ENCODE measurements around the gene MAPKAP1. TPM values are rescaled to one million over a fixed set of nuclear protein-coding genes. Genes with fewer than 3 reads are reported as not detected.
A peak's percentile ranks its signal among the peaks of the same experiment; 100 is the strongest.

Gene MAPKAP1
- total and polyA plus RNA-seq, 2 experiments from 2014 or later = 68.5 to 74.5 TPM

- H2AFZ ChIP-seq = no peak overlapping the region
- H3K9ac ChIP-seq = no peak overlapping the region
- TF ChIP-seq EZH2phosphoT487 (IDR thresholded peaks at IDR 0.05; ENCODE audit: insufficient read depth, low read depth) (no peak), EZH2 (IDR thresholded peaks at IDR 0.05; ENCODE audit: insufficient read depth, poor library complexity, severe bottlenecking) (no peak)
- H4K20me1 ChIP-seq (ENCODE audit: insufficient read depth) = no peaks in the 10 kb centered on the region
- H3K9me3 ChIP-seq (ENCODE audit: low read depth) = no peaks in the 10 kb centered on the region
- H3K36me3 ChIP-seq (ENCODE audit: low read depth) = no peaks in the 10 kb centered on the region
- H3K9me2 ChIP-seq (ENCODE audit: insufficient read depth) = no peaks in the 10 kb centered on the region
- H3K27me3 ChIP-seq (replicated peaks; ENCODE audit: insufficient read depth) = no peaks in the 10 kb centered on the region
- H3K79me2 ChIP-seq (ENCODE audit: insufficient read depth) = peaks cover 16% of the 10 kb centered on the region
- DNase-seq = peak; percentile 85
- no peak overlapping the region for H3K4me3 ChIP-seq
- in situ Hi-C loops (cut with MboI) = no loop called here
- H3F3A ChIP-seq (ENCODE audit: insufficient read depth) = peaks cover 28% of the 10 kb centered on the region
- WGBS, 2 experiments (ENCODE audit: low coverage in 1 of 2, low lambda C conversion rate in 2 of 2, missing lambda C conversion rate in 2 of 2) = 9 to 17% methylated on average over 5 of the region's 5 CpGs
- H3K4me1 ChIP-seq (ENCODE audit: insufficient read depth) = peaks cover 25% of the 10 kb centered on the region
- H3K4me2 ChIP-seq (ENCODE audit: unreplicated experiment) = peak overlapping the region; percentile 69
- H3K27ac ChIP-seq = peak overlapping the region; percentile 62; the same call in 1 of the 2 replicates
Observed at GRCh38 chr9:125743682-125744428, 36.8 kb upstream of the MAPKAP1 start.

GRCh38 chr9:125742657-125743056, 35.6 kb upstream of the MAPKAP1 start:
- peaks cover 28% of the 10 kb centered on the region for H3F3A ChIP-seq (ENCODE audit: insufficient read depth)
- no peaks in the 10 kb centered on the region for H3K36me3 ChIP-seq (ENCODE audit: low read depth)
- H4K20me1 ChIP-seq (ENCODE audit: insufficient read depth) = no peaks in the 10 kb centered on the region
- no peaks in the 10 kb centered on the region for H3K9me3 ChIP-seq (ENCODE audit: low read depth)
- no peak overlapping the region for H3K9ac ChIP-seq
- H3K79me2 ChIP-seq (ENCODE audit: insufficient read depth) = peaks cover 4% of the 10 kb centered on the region
- DNase-seq = no peak
- H3K27ac ChIP-seq = no peak overlapping the region
- WGBS, 2 experiments (ENCODE audit: low coverage in 1 of 2, low lambda C conversion rate in 2 of 2, missing lambda C conversion rate in 2 of 2) = 95 to 98% methylated on average over 3 of the region's 3 CpGs
- H3K4me3 ChIP-seq = no peak overlapping the region
- no peak overlapping the region for H3K4me2 ChIP-seq (ENCODE audit: unreplicated experiment)
- no peaks in the 10 kb centered on the region for H3K27me3 ChIP-seq (replicated peaks; ENCODE audit: insufficient read depth)
- no peak overlapping the region for H2AFZ ChIP-seq
- in situ Hi-C loops (cut with MboI) = no loop called here
- TF ChIP-seq EZH2 (IDR thresholded peaks at IDR 0.05; ENCODE audit: insufficient read depth, poor library complexity, severe bottlenecking) = no peak
- TF ChIP-seq EZH2phosphoT487 (IDR thresholded peaks at IDR 0.05; ENCODE audit: insufficient read depth, low read depth) = no peak
- H3K9me2 ChIP-seq (ENCODE audit: insufficient read depth) = no peaks in the 10 kb centered on the region
- peaks cover 25% of the 10 kb centered on the region for H3K4me1 ChIP-seq (ENCODE audit: insufficient read depth)

GRCh38 chr9:125739436-125739835, 32.4 kb upstream of the MAPKAP1 start:
- 83 to 84% methylated on average over 3 of the region's 3 CpGs for WGBS, 2 experiments (ENCODE audit: low coverage in 1 of 2, low lambda C conversion rate in 2 of 2, missing lambda C conversion rate in 2 of 2)
- H3K79me2 ChIP-seq (ENCODE audit: insufficient read depth) = no peaks in the 10 kb centered on the region
- H3F3A ChIP-seq (ENCODE audit: insufficient read depth) = peaks cover 14% of the 10 kb centered on the region
- in situ Hi-C loops (cut with MboI) = no loop called here
- no peaks in the 10 kb centered on the region for H3K27me3 ChIP-seq (replicated peaks; ENCODE audit: insufficient read depth)
- H3K9me2 ChIP-seq (ENCODE audit: insufficient read depth) = no peaks in the 10 kb centered on the region
- H3K27ac ChIP-seq = no peak overlapping the region
- H3K36me3 ChIP-seq (ENCODE audit: low read depth) = no peaks in the 10 kb centered on the region
- no peak overlapping the region for H3K4me2 ChIP-seq (ENCODE audit: unreplicated experiment)
- H3K9ac ChIP-seq = no peak overlapping the region
- H3K4me1 ChIP-seq (ENCODE audit: insufficient read depth) = peaks cover 11% of the 10 kb centered on the region
- H2AFZ ChIP-seq = no peak overlapping the region
- peak; percentile 28 for DNase-seq
- H4K20me1 ChIP-seq (ENCODE audit: insufficient read depth) = no peaks in the 10 kb centered on the region
- no peaks in the 10 kb centered on the region for H3K9me3 ChIP-seq (ENCODE audit: low read depth)
- no peak for TF ChIP-seq EZH2 (IDR thresholded peaks at IDR 0.05; ENCODE audit: insufficient read depth, poor library complexity, severe bottlenecking)
- TF ChIP-seq EZH2phosphoT487 (IDR thresholded peaks at IDR 0.05; ENCODE audit: insufficient read depth, low read depth) = no peak
- H3K4me3 ChIP-seq = no peak overlapping the region

GRCh38 chr9:125732562-125732961, 25.6 kb upstream of the MAPKAP1 start:
- no peaks in the 10 kb centered on the region for H3K4me1 ChIP-seq (ENCODE audit: insufficient read depth)
- H3K79me2 ChIP-seq (ENCODE audit: insufficient read depth) = no peaks in the 10 kb centered on the region
- no peak overlapping the region for H3K4me2 ChIP-seq (ENCODE audit: unreplicated experiment)
- H3K9me3 ChIP-seq (ENCODE audit: low read depth) = no peaks in the 10 kb centered on the region
- peak; percentile 11 for DNase-seq
- no peaks in the 10 kb centered on the region for H3K27me3 ChIP-seq (replicated peaks; ENCODE audit: insufficient read depth)
- no peak overlapping the region for H3K27ac ChIP-seq
- TF ChIP-seq EZH2 (IDR thresholded peaks at IDR 0.05; ENCODE audit: insufficient read depth, poor library complexity, severe bottlenecking) (no peak), EZH2phosphoT487 (IDR thresholded peaks at IDR 0.05; ENCODE audit: insufficient read depth, low read depth) (no peak)
- 98 to 100% methylated on average over 2 of the region's 2 CpGs for WGBS, 2 experiments (ENCODE audit: low coverage in 1 of 2, low lambda C conversion rate in 2 of 2, missing lambda C conversion rate in 2 of 2)
- no peaks in the 10 kb centered on the region for H4K20me1 ChIP-seq (ENCODE audit: insufficient read depth)
- H3K4me3 ChIP-seq = no peak overlapping the region
- H3K9ac ChIP-seq = no peak overlapping the region
- in situ Hi-C loops (cut with MboI) = no loop called here
- no peaks in the 10 kb centered on the region for H3K9me2 ChIP-seq (ENCODE audit: insufficient read depth)
- H3K36me3 ChIP-seq (ENCODE audit: low read depth) = no peaks in the 10 kb centered on the region
- H3F3A ChIP-seq (ENCODE audit: insufficient read depth) = no peaks in the 10 kb centered on the region
- no peak overlapping the region for H2AFZ ChIP-seq

Data from GM23248 (cell line).